CD4-positive, alpha-beta T cell (primary cell): Measurements from ENCODE around the gene KRT6B. TPM values are rescaled to one million over a fixed set of nuclear protein-coding genes. Genes with fewer than 3 reads are reported as not detected.

Experiments used
- ATAC-seq: fragments of 200-7000 bp; cut with Tn5 transposase; one replicate; pipeline ENCODE4 v1.10.0; 2022; ENCODE audit warnings: mild to moderate bottlenecking; ENCODE audit not compliant: poor library complexity
- CTCF ChIA-PET: fragments of 350-600 bp; sonication (Branson Sonifier 250); formaldehyde crosslinking; loops from one replicate; lab custom pipeline; 2021; ENCODE audit warnings: antibody characterized with exemption, inconsistent platforms; lab: Charles Lee
- POLR2A ChIA-PET: fragments of 350-600 bp; sonication (Branson Sonifier 250); formaldehyde crosslinking; loops from one replicate; lab custom pipeline; 2021; ENCODE audit warnings: antibody characterized with exemption, inconsistent platforms; lab: Charles Lee
- DNase-seq, 14 experiments: peaks; one replicate each; pipeline ENCODE4 v3.0.0-alpha.2; 2013 to 2020; ENCODE audit warnings: mixed read lengths in 2 of 14
- H3K27ac ChIP-seq, 2 donors: one replicate each; pipeline versions ENCODE4 v1.5.1 to v1.7.0; 2013; ENCODE audit warnings: low read length in 2 of 2, low read depth in 1 of 2, mild to moderate bottlenecking in 1 of 2
- H3K27me3 ChIP-seq, 2 experiments: 1 replicate in 1 of 2; 2 replicates in 1 of 2; pipeline versions ENCODE4 v1.6.1 to v1.7.0; 2013; ENCODE audit warnings: low read length in 2 of 2, control low read depth in 1 of 2, mild to moderate bottlenecking in 1 of 2, moderate library complexity in 1 of 2; ENCODE audit not compliant: insufficient read depth in 2 of 2, control insufficient read depth in 1 of 2
- H3K36me3 ChIP-seq: one replicate; pipeline ENCODE4 v1.6.1; 2013; ENCODE audit warnings: low read length, control low read depth; ENCODE audit not compliant: insufficient read depth
- H3K4me1 ChIP-seq: one replicate; pipeline ENCODE4 v1.6.1; 2013; ENCODE audit warnings: low read length, control low read depth; ENCODE audit not compliant: insufficient read depth
- H3K4me3 ChIP-seq: one replicate; pipeline ENCODE4 v1.5.1; 2013; ENCODE audit warnings: mild to moderate bottlenecking, low read length, moderate library complexity
- H3K9me3 ChIP-seq, 2 experiments: 1 replicate in 1 of 2; 2 replicates in 1 of 2; pipeline versions ENCODE4 v1.6.1 to v1.7.0; 2013; ENCODE audit warnings: low read length in 2 of 2, mild to moderate bottlenecking in 2 of 2, control low read depth in 1 of 2, moderate library complexity in 1 of 2; ENCODE audit not compliant: control insufficient read depth in 1 of 2, insufficient read depth in 1 of 2
- H3K27ac Mint-ChIP-seq: one replicate; pipeline ENCODE4 v1.8.0; 2020; ENCODE audit warnings: mixed read lengths
- H3K27me3 Mint-ChIP-seq: one replicate; pipeline ENCODE4 v1.8.0; 2021; ENCODE audit warnings: mixed read lengths
- H3K36me3 Mint-ChIP-seq: one replicate; pipeline ENCODE4 v1.8.0; 2021; ENCODE audit warnings: low read depth, mixed read lengths
- H3K4me1 Mint-ChIP-seq: one replicate; pipeline ENCODE4 v1.8.0; 2021; ENCODE audit warnings: low read depth, mixed read lengths
- H3K4me3 Mint-ChIP-seq: one replicate; pipeline ENCODE4 v1.8.0; 2020; ENCODE audit warnings: mild to moderate bottlenecking, mixed read lengths
- H3K9me3 Mint-ChIP-seq: one replicate; pipeline ENCODE4 v1.8.0; 2020; ENCODE audit warnings: mixed read lengths
- CTCF ChIP-seq: fragments of 200-600 bp; IDR thresholded peaks from one replicate; pipeline ENCODE4 v1.8.0; 2022; ENCODE audit warnings: antibody characterized with exemption, mild to moderate bottlenecking
- intact Hi-C, 2 experiments: fragments of 100-400 bp; cut with DNase I in 1 of 2; cut with micrococcal nuclease in 1 of 2; formaldehyde crosslinking; loops; one replicate each; pipeline versions ENCODE4 v1.15.1 to v1.9.0; 2023 to 2025; cut with DNase I, micrococcal nuclease
- total RNA-seq, 174 experiments: library from RNA in 2 of 174; stranded (reverse) in 2 of 174; gene quantifications; one replicate each; pipeline ENCODE4 v1.2.3 and lab custom pipeline; 2021 to 2026

The KRT6B gene
- total RNA-seq, 2 experiments from 2014 or later, result not detected

GRCh38 chr12:52440821-52441319, 11.1 kb downstream of the KRT6B start:
- H3K9me3 ChIP-seq, result no peaks in the 10 kb centered on the region
- H3K36me3 ChIP-seq, result no peaks in the 10 kb centered on the region
- ChIA-PET CTCF (no interaction called here), POLR2A (no interaction called here)
- no peak overlapping the region for H3K27ac ChIP-seq
- Mint-ChIP-seq H3K27ac (no peak overlapping the region), H3K27me3 (peaks cover 53% of the 10 kb centered on the region), H3K4me3 (no peak overlapping the region), H3K4me1 (no peaks in the 10 kb centered on the region), H3K9me3 (no peaks in the 10 kb centered on the region), H3K36me3 (no peaks in the 10 kb centered on the region)
- ATAC-seq (no peak), DNase-seq (no peak)
- no peaks in the 10 kb centered on the region for H3K4me1 ChIP-seq
- H3K27me3 ChIP-seq, result peaks cover 4 to 10% of the 10 kb centered on the region in 2 experiments
- H3K4me3 ChIP-seq, result no peak overlapping the region
- TF ChIP-seq CTCF, result no peak
- intact Hi-C loops, result no loop called here

GRCh38 chr12:52439845-52440244, 12.1 kb downstream of the KRT6B start:
- Mint-ChIP-seq H3K36me3 (no peaks in the 10 kb centered on the region), H3K27me3 (peaks cover 55% of the 10 kb centered on the region)

GRCh38 chr12:52439420-52439819, 12.5 kb downstream of the KRT6B start:
- H3K27me3 Mint-ChIP-seq, result peaks cover 60% of the 10 kb centered on the region
- DNase-seq (no peak), ATAC-seq (no peak)
- TF ChIP-seq CTCF, result no peak
- Histone ChIP-seq H3K27me3 (peaks cover 6 to 10% of the 10 kb centered on the region in 2 experiments), H3K36me3 (no peaks in the 10 kb centered on the region), H3K4me1 (no peaks in the 10 kb centered on the region), H3K4me3 (no peak overlapping the region), H3K9me3 (no peaks in the 10 kb centered on the region), H3K27ac (no peak overlapping the region)
- ChIA-PET POLR2A (no interaction called here), CTCF (no interaction called here)
- no peaks in the 10 kb centered on the region for H3K36me3 Mint-ChIP-seq
- H3K9me3 Mint-ChIP-seq, result no peaks in the 10 kb centered on the region
- intact Hi-C loops, result no loop called here
- no peak overlapping the region for H3K27ac Mint-ChIP-seq
- H3K4me3 Mint-ChIP-seq, result no peak overlapping the region
- no peaks in the 10 kb centered on the region for H3K4me1 Mint-ChIP-seq

More at GRCh38 chr12:52439845-52440244, 12.1 kb downstream of the KRT6B start:
- Histone ChIP-seq H3K27ac (no peak overlapping the region), H3K4me3 (no peak overlapping the region), H3K27me3 (peaks cover 6 to 10% of the 10 kb centered on the region in 2 experiments), H3K9me3 (no peaks in the 10 kb centered on the region), H3K36me3 (no peaks in the 10 kb centered on the region), H3K4me1 (no peaks in the 10 kb centered on the region)
- no peak overlapping the region for H3K27ac Mint-ChIP-seq
- no peak overlapping the region for H3K4me3 Mint-ChIP-seq
- intact Hi-C loops, result no loop called here
- CTCF ChIA-PET, result no interaction called here
- no peak for TF ChIP-seq CTCF
- no peaks in the 10 kb centered on the region for H3K4me1 Mint-ChIP-seq
- POLR2A ChIA-PET, result no interaction called here
- ATAC-seq (no peak), DNase-seq (no peak)
- no peaks in the 10 kb centered on the region for H3K9me3 Mint-ChIP-seq
